Colonic mucosa (tissue), 4 donors: ENCODE measurements around the gene TUBD1. TPM values are rescaled to one million over a fixed set of nuclear protein-coding genes. Genes with fewer than 3 reads are reported as not detected.
"Not testable (repeated sequence)": the region's sequence is repeated elsewhere in the genome, so short reads cannot be mapped to it uniquely, and the experiment has no call there.

Experiments
- DNase-seq: peaks from one replicate; pipeline ENCODE4 v3.0.0-alpha.2; 2020
- H3K27ac ChIP-seq: fragments of 200-600 bp; one replicate; pipeline ENCODE4 v1.8.0; 2021
- H3K27me3 ChIP-seq: fragments of 200-600 bp; one replicate; pipeline ENCODE4 v1.8.0; 2021
- H3K36me3 ChIP-seq: fragments of 200-600 bp; one replicate; pipeline ENCODE4 v1.8.0; 2021
- H3K4me1 ChIP-seq: fragments of 200-600 bp; one replicate; pipeline ENCODE4 v1.8.0; 2021; ENCODE audit warnings: mild to moderate bottlenecking
- H3K4me3 ChIP-seq: fragments of 200-600 bp; one replicate; pipeline ENCODE4 v1.8.0; 2021
- H3K9ac ChIP-seq, 2 donors: one replicate each; pipeline ENCODE4 v1.7.0; 2013; ENCODE audit warnings: control low read depth in 2 of 2, low read depth in 2 of 2, low read length in 2 of 2
- H3K9me3 ChIP-seq: fragments of 200-600 bp; one replicate; pipeline ENCODE4 v1.8.0; 2021
- intact Hi-C: fragments of 100-400 bp; cut with DNase I; formaldehyde crosslinking; loops from one replicate; pipeline ENCODE4 v1.14.1; 2022
- total RNA-seq, 2 donors: library from RNA; stranded (reverse); fragmentation: NEBNext Ultra II Directional in 1 of 2; extraction: Animal tissue kit (Norgen Biotek cat#: 25700) in 1 of 2; gene quantifications; one replicate each; pipeline ENCODE4 v1.2.1, GENCODE V29; 2021
- TF ChIP-seq, protein P1 (sequence below): fragments of 200-600 bp; IDR thresholded peaks from one replicate; pipeline ENCODE4 v1.8.0; 2022; ENCODE audit warnings: antibody characterized with exemption, mild to moderate bottlenecking
- donor health status: healthy.
- donor health status: DM: no; HTN: no; CAD: no.
- donor health status: DM: no; HTN: no; CAD: no.

Gene TUBD1
- total RNA-seq, 2 donors from 2014 or later = 5.9 to 7.9 TPM

GRCh38 chr17:59859444-59860025 is 33.2 kb downstream of the TUBD1 start:
- no peak overlapping the region for H3K4me3 ChIP-seq
- H3K36me3 ChIP-seq = no peaks in the 10 kb centered on the region
- no peak for DNase-seq
- no peaks in the 10 kb centered on the region for H3K27me3 ChIP-seq
- H3K9me3 ChIP-seq = no peaks in the 10 kb centered on the region
- no peak overlapping the region for H3K9ac ChIP-seq
- intact Hi-C loops = no loop called here
- peaks cover 5% of the 10 kb centered on the region for H3K4me1 ChIP-seq
- TF ChIP-seq, protein P1, sequence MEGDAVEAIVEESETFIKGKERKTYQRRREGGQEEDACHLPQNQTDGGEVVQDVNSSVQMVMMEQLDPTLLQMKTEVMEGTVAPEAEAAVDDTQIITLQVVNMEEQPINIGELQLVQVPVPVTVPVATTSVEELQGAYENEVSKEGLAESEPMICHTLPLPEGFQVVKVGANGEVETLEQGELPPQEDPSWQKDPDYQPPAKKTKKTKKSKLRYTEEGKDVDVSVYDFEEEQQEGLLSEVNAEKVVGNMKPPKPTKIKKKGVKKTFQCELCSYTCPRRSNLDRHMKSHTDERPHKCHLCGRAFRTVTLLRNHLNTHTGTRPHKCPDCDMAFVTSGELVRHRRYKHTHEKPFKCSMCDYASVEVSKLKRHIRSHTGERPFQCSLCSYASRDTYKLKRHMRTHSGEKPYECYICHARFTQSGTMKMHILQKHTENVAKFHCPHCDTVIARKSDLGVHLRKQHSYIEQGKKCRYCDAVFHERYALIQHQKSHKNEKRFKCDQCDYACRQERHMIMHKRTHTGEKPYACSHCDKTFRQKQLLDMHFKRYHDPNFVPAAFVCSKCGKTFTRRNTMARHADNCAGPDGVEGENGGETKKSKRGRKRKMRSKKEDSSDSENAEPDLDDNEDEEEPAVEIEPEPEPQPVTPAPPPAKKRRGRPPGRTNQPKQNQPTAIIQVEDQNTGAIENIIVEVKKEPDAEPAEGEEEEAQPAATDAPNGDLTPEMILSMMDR = peak; percentile 32
- no peak overlapping the region for H3K27ac ChIP-seq

- H3K9me3 ChIP-seq = no peaks in the 10 kb centered on the region
- no peak overlapping the region for H3K9ac ChIP-seq
- H3K27ac ChIP-seq = no peak overlapping the region
- intact Hi-C loops = no loop called here
- H3K36me3 ChIP-seq = no peaks in the 10 kb centered on the region
- TF ChIP-seq, protein P1 = no peak
- H3K27me3 ChIP-seq = no peaks in the 10 kb centered on the region
- H3K4me3 ChIP-seq = no peak overlapping the region
- DNase-seq = no peak
- peaks cover 5% of the 10 kb centered on the region for H3K4me1 ChIP-seq
Observed at GRCh38 chr17:59858932-59859331, 33.8 kb downstream of the TUBD1 start.

DNA sequence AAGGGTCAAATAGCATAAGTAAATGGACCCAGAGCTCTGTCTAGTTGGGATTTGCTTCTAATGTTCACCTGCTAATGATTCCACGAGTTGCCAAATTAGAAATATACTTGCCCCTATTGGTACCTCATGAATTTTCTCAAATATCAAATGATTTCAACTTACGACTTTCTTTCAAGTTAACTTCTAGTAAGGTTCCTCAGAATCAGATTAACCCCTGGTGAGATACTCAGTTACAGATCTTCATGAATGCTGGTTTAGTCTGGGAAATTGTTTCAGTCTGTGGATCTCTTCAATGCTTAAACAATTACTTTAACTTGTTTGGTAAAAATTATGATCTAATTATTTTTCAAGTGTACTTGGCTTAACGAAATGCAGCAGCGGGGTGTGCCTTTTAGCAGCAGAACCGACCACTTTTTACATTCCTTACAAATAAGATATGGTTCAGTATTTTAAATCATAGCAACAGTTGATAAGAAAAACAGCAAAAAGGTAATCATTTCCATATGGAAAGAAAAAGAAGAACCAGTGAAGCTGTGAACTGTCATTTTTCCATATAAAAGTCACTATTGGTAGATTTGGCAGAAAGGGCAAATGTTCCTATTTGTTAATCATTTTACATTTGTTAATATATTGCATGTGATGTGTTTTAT is 34.5 kb downstream of the TUBD1 start:
- H3K36me3 ChIP-seq = no peaks in the 10 kb centered on the region
- no peak for DNase-seq
- TF ChIP-seq, protein P1 = no peak
- H3K4me1 ChIP-seq = peaks cover 8% of the 10 kb centered on the region
- H3K27ac ChIP-seq = no peak overlapping the region
- H3K4me3 ChIP-seq = no peak overlapping the region
- H3K27me3 ChIP-seq = no peaks in the 10 kb centered on the region
- intact Hi-C loops = no loop called here
- H3K9me3 ChIP-seq = no peaks in the 10 kb centered on the region
- H3K9ac ChIP-seq = no peak overlapping the region

GRCh38 chr17:59856859-59857794 is 35.6 kb downstream of the TUBD1 start:
- Histone ChIP-seq H3K9ac (no peak overlapping the region), H3K4me1 (peaks cover 10% of the 10 kb centered on the region), H3K9me3 (no peaks in the 10 kb centered on the region), H3K36me3 (no peaks in the 10 kb centered on the region), H3K4me3 (no peak overlapping the region), H3K27me3 (no peaks in the 10 kb centered on the region), H3K27ac (no peak overlapping the region)
- TF ChIP-seq, protein P1 = no peak
- no peak for DNase-seq
- intact Hi-C loops = no loop called here

DNA sequence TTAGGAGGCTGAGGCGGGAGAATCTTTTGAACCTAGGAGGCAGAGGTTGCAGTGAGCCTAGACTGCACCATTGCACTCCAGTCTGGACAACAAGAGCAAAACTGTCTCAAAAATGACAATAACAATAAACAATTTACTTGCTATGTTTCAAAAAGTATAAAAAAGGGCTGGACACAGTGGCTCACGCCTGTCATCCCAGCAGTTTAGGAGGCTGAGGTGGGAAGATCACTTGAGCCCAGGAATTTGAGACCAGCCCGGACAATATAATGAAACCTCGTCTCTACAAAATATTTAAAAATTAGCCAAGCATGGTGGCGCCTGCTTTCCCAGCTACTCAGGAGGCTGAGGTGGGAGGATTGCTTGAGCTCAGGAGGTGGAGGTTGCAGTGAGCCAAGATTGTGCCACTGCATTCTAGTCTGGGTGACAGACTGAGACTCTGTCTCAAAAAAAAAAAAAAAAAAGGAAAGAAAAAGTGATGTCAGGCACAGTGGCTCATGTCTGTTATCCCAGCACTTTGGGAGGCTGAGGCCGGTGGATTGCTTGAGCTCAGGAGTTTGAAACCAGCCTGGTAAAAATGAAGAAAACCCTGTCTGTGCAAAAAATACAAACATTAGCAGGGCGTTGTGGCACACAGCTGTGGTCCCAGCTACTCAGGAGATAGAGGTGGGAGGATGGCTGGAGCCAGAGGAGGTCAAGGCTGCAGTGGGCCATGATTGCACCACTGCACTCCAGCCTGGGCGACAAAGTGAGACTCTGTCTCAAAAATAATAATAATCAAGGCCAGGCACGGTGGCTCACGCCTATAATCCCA is 38.6 kb downstream of the TUBD1 start:
- H3K9me3 ChIP-seq, H3K4me1 ChIP-seq, H3K9ac ChIP-seq, H3K27me3 ChIP-seq, DNase-seq, H3K4me3 ChIP-seq, intact Hi-C loops, H3K36me3 ChIP-seq: not testable (repeated sequence)
- peak overlapping the region; percentile 100 for H3K27ac ChIP-seq
